OCI-LY3 (cell line): ENCODE measurements around the gene C1QTNF5.
A peak's percentile ranks its signal among the peaks of the same experiment; 100 is the strongest.

Experiments
- H2AFZ ChIP-seq: fragments of 200-600, 300-600 bp; shearing (Covaris generic); 2 replicates; pipeline ENCODE4 v1.6.0; 2014; ENCODE audit warnings: antibody characterized with exemption, low read depth, low read length
- H3K27ac ChIP-seq: fragments of 200-600, 300-600 bp; sonication (generic); 2 replicates; pipeline ENCODE4 v1.5.1; 2014; ENCODE audit warnings: mild to moderate bottlenecking, low read length, moderate library complexity, mixed read lengths
- H3K27me3 ChIP-seq: fragments of 200-600, 300-600 bp; sonication (generic); 2 replicates; pipeline ENCODE4 v1.6.1; 2014; ENCODE audit warnings: low read depth, low read length, mixed read lengths
- H3K36me3 ChIP-seq: fragments of 200-600, 300-600 bp; sonication (generic); replicated peaks from 2 replicates; pipeline ENCODE3; 2014; ENCODE audit warnings: low read depth, low read length, mixed read lengths
- H3K4me1 ChIP-seq: fragments of 300-600, 200-600 bp; sonication (generic); 2 replicates; pipeline ENCODE4 v1.6.1; 2014; ENCODE audit warnings: low read length, mixed read lengths
- H3K4me2 ChIP-seq: fragments of 200-600, 300-600 bp; sonication (generic); 2 replicates; pipeline ENCODE4 v1.6.1; 2014; ENCODE audit warnings: low read length, mixed read lengths
- H3K4me3 ChIP-seq: fragments of 300-600, 200-600 bp; sonication (generic); 2 replicates; pipeline ENCODE4 v1.5.1; 2014; ENCODE audit warnings: antibody characterized with exemption, mild to moderate bottlenecking, low read length, moderate library complexity
- H3K79me2 ChIP-seq: fragments of 300-600, 200-600 bp; shearing (Covaris generic); 2 replicates; pipeline ENCODE4 v1.6.1; 2014; ENCODE audit warnings: mild to moderate bottlenecking, low read length, mixed read lengths
- H3K9ac ChIP-seq: fragments of 300-600, 200-600 bp; shearing (Covaris generic); 2 replicates; pipeline ENCODE4 v1.6.0; 2014; ENCODE audit warnings: mild to moderate bottlenecking, low read length, moderate library complexity
- H3K9me3 ChIP-seq: fragments of 200-600, 300-600 bp; shearing (Covaris generic); 2 replicates; pipeline ENCODE4 v1.6.1; 2014; ENCODE audit warnings: low read length, mixed read lengths; ENCODE audit not compliant: insufficient read depth
- H4K20me1 ChIP-seq: fragments of 200-600, 300-600 bp; sonication (generic); 2 replicates; pipeline ENCODE4 v1.6.1; 2016; ENCODE audit warnings: low read length, mixed read lengths; ENCODE audit not compliant: insufficient read depth
- EZH2phosphoT487 ChIP-seq: fragments of 200-600 bp; shearing (Covaris generic); IDR thresholded peaks from 2 replicates; pipeline ENCODE4 v1.6.1; 2018; ENCODE audit warnings: antibody characterized with exemption, mixed run types, low read depth
- TF ChIP-seq, protein P1 (sequence below): fragments of 200-600, 300-600 bp; sonication (generic); IDR thresholded peaks from 2 replicates; pipeline ENCODE4 v1.5.1; 2014; ENCODE audit warnings: antibody characterized with exemption, low read length, low read depth

Gene C1QTNF5

GRCh38 chr11:119298726-119299125, 42.0 kb downstream of the C1QTNF5 start:
- no peaks in the 10 kb centered on the region for H3K79me2 ChIP-seq
- H3K9me3 ChIP-seq, result no peaks in the 10 kb centered on the region
- no peaks in the 10 kb centered on the region for H3K27me3 ChIP-seq
- TF ChIP-seq, protein P1, sequence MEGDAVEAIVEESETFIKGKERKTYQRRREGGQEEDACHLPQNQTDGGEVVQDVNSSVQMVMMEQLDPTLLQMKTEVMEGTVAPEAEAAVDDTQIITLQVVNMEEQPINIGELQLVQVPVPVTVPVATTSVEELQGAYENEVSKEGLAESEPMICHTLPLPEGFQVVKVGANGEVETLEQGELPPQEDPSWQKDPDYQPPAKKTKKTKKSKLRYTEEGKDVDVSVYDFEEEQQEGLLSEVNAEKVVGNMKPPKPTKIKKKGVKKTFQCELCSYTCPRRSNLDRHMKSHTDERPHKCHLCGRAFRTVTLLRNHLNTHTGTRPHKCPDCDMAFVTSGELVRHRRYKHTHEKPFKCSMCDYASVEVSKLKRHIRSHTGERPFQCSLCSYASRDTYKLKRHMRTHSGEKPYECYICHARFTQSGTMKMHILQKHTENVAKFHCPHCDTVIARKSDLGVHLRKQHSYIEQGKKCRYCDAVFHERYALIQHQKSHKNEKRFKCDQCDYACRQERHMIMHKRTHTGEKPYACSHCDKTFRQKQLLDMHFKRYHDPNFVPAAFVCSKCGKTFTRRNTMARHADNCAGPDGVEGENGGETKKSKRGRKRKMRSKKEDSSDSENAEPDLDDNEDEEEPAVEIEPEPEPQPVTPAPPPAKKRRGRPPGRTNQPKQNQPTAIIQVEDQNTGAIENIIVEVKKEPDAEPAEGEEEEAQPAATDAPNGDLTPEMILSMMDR, result no peak
- TF ChIP-seq EZH2phosphoT487, result no peak
- no peak overlapping the region for H3K4me2 ChIP-seq
- peaks cover 65% of the 10 kb centered on the region for H3K36me3 ChIP-seq
- no peak overlapping the region for H3K9ac ChIP-seq
- H4K20me1 ChIP-seq, result no peaks in the 10 kb centered on the region
- no peak overlapping the region for H3K4me3 ChIP-seq
- no peak overlapping the region for H2AFZ ChIP-seq
- H3K4me1 ChIP-seq, result no peaks in the 10 kb centered on the region
- no peak overlapping the region for H3K27ac ChIP-seq

GRCh38 chr11:119297938-119298337, 42.7 kb downstream of the C1QTNF5 start:
- H3K27ac ChIP-seq, result no peak overlapping the region
- no peak overlapping the region for H3K4me2 ChIP-seq
- peaks cover 57% of the 10 kb centered on the region for H3K36me3 ChIP-seq
- no peaks in the 10 kb centered on the region for H3K4me1 ChIP-seq
- TF ChIP-seq EZH2phosphoT487, result no peak
- TF ChIP-seq, protein P1, result no peak
- H3K27me3 ChIP-seq, result no peaks in the 10 kb centered on the region
- H3K9ac ChIP-seq, result no peak overlapping the region
- H3K79me2 ChIP-seq, result no peaks in the 10 kb centered on the region
- H2AFZ ChIP-seq, result no peak overlapping the region
- no peak overlapping the region for H3K4me3 ChIP-seq
- H4K20me1 ChIP-seq, result no peaks in the 10 kb centered on the region
- H3K9me3 ChIP-seq, result no peaks in the 10 kb centered on the region

- Histone ChIP-seq H3K27ac (no peak overlapping the region), H3K9me3 (no peaks in the 10 kb centered on the region), H3K79me2 (no peaks in the 10 kb centered on the region), H3K9ac (no peak overlapping the region), H3K4me2 (no peak overlapping the region), H3K27me3 (no peaks in the 10 kb centered on the region), H3K4me3 (no peak overlapping the region), H3K36me3 (peaks cover 38% of the 10 kb centered on the region), H2AFZ (no peak overlapping the region), H3K4me1 (no peaks in the 10 kb centered on the region), H4K20me1 (no peaks in the 10 kb centered on the region)
- no peak for TF ChIP-seq EZH2phosphoT487
- TF ChIP-seq, protein P1, result peak; percentile 19
Observed at GRCh38 chr11:119295178-119295577, 45.5 kb downstream of the C1QTNF5 start.

- Histone ChIP-seq H3K79me2 (no peaks in the 10 kb centered on the region), H3K4me2 (no peak overlapping the region), H4K20me1 (no peaks in the 10 kb centered on the region), H3K9ac (no peak overlapping the region), H2AFZ (no peak overlapping the region), H3K36me3 (peaks cover 37% of the 10 kb centered on the region), H3K4me1 (no peaks in the 10 kb centered on the region), H3K27ac (no peak overlapping the region), H3K4me3 (no peak overlapping the region), H3K27me3 (no peaks in the 10 kb centered on the region), H3K9me3 (no peaks in the 10 kb centered on the region)
- TF ChIP-seq, protein P1, result no peak
- TF ChIP-seq EZH2phosphoT487, result no peak
Observed at GRCh38 chr11:119293461-119293860, 47.2 kb downstream of the C1QTNF5 start.
